Stomach smooth muscle (tissue), 2 donors: ENCODE data around the gene TRAPPC12.
"Not testable (repeated sequence)": the region's sequence is repeated elsewhere in the genome, so short reads cannot be mapped to it uniquely, and the experiment has no call there.

Experiments used
- H3K27ac ChIP-seq: one replicate; pipeline ENCODE4 v1.7.0; 2013; ENCODE audit warnings: mild to moderate bottlenecking, low read length, inconsistent platforms
- H3K27me3 ChIP-seq, 2 donors: one replicate each; pipeline ENCODE4 v1.7.0; 2013; ENCODE audit warnings: low read length in 2 of 2; ENCODE audit not compliant: insufficient read depth in 2 of 2, control insufficient read depth in 1 of 2
- H3K36me3 ChIP-seq, 2 donors: one replicate each; pipeline ENCODE4 v1.7.0; 2013; ENCODE audit warnings: low read length in 2 of 2; ENCODE audit not compliant: control insufficient read depth in 2 of 2, insufficient read depth in 2 of 2
- H3K4me1 ChIP-seq: one replicate; pipeline ENCODE4 v1.7.0; 2013; ENCODE audit warnings: low read length; ENCODE audit not compliant: control insufficient read depth, insufficient read depth
- H3K4me3 ChIP-seq, 2 donors: one replicate each; pipeline ENCODE4 v1.7.0; 2013; ENCODE audit warnings: low read length in 2 of 2
- H3K9ac ChIP-seq, 2 donors: one replicate each; pipeline ENCODE4 v1.7.0; 2013; ENCODE audit warnings: low read length in 2 of 2, mild to moderate bottlenecking in 1 of 2
- H3K9me3 ChIP-seq, 2 donors: one replicate each; pipeline ENCODE4 v1.7.0; 2013; ENCODE audit warnings: low read length in 2 of 2; ENCODE audit not compliant: control insufficient read depth in 2 of 2
- donor health status: healthy.
- donor health status: Pancreatic carcinoma.

Gene TRAPPC12

DNA sequence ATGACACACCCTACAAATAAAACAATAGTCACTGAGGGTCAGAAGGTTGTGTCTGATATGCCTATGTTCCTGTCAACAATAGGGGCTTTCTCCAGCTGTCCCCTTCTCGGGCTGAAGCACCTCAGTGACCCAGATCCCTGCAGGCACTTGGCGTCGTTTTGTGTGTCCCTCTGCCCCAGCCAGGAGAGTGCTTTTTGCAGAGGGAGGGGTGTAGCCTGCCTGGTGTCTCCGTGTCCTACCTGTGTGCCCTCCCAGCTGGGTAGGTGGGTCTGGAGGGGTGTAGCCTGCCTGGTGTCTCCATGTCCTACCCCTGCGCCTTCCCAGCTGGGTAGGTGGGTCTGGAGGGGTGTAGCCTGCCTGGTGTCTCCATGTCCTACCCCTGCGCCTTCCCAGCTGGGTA, 74.5 kb downstream of the TRAPPC12 start:
- H3K4me3 ChIP-seq, H3K27ac ChIP-seq, H3K4me1 ChIP-seq, H3K9me3 ChIP-seq, H3K9ac ChIP-seq, H3K27me3 ChIP-seq: not testable (repeated sequence)
- H3K36me3 ChIP-seq, result peaks cover 16 to 49% of the 10 kb centered on the region in 2 donors

DNA sequence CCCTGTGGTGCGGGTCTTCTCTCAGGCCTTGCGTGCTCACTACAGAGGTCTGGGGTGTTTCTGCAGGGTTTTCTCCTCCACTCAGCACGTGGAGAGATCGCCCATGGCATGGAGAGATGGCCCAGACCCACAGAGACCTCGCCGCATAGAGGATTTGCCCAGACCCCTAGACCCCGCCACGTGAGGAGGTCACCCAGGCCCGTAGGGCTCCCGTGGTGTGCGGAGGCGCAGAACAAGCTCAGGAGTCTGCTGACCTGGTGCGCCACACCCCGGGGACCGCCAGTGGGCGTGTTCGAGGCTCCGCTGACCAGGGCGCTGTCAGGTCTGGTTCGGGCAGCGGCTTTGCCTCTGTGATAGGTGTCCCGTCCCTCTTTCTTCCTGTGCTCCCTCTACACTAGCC, 75.3 kb downstream of the TRAPPC12 start:
- Histone ChIP-seq H3K4me1 (peaks cover 3% of the 10 kb centered on the region), H3K4me3 (no peak overlapping the region), H3K9ac (no peak overlapping the region), H3K27me3 (no peaks in the 10 kb centered on the region), H3K27ac (no peak overlapping the region), H3K36me3 (peaks cover 16 to 50% of the 10 kb centered on the region in 2 donors), H3K9me3 (no peaks in the 10 kb centered on the region)

DNA sequence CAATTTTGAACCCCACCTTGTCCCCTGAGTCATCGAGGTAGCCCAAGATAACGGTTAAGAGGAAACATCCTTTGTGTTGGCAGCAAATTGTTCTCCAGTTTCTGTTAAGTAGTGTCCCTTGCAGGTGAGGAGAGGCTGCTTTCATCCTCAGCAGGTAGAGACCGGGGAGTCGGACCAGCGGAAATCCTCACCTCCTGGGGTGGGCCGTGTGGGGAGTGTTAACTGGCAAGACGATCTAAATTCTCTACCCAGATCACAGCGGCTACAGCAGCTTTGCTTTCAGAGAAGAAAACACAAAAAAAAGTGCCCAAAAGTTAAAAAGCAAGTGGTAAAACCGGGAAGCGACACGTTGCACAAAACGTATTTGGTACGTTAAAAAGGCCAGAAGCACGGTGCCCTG, 76.6 kb downstream of the TRAPPC12 start:
- Histone ChIP-seq H3K9me3 (no peaks in the 10 kb centered on the region), H3K4me3 (no peak overlapping the region), H3K27me3 (no peaks in the 10 kb centered on the region), H3K36me3 (peaks cover 20 to 47% of the 10 kb centered on the region in 2 donors), H3K9ac (no peak overlapping the region), H3K27ac (no peak overlapping the region), H3K4me1 (no peaks in the 10 kb centered on the region)

GRCh38 chr2:3457524-3458395, 78.3 kb downstream of the TRAPPC12 start:
- Histone ChIP-seq H3K9ac (no peak overlapping the region), H3K9me3 (no peaks in the 10 kb centered on the region), H3K27me3 (no peaks in the 10 kb centered on the region), H3K27ac (no peak overlapping the region), H3K4me3 (no peak overlapping the region), H3K4me1 (peaks cover 4% of the 10 kb centered on the region), H3K36me3 (peaks cover 20 to 40% of the 10 kb centered on the region in 2 donors)

GRCh38 chr2:3458396-3459184, 79.1 kb downstream of the TRAPPC12 start:
- Histone ChIP-seq H3K9ac (no peak overlapping the region), H3K36me3 (peaks cover 23 to 35% of the 10 kb centered on the region in 2 donors), H3K4me1 (peaks cover 4% of the 10 kb centered on the region), H3K9me3 (no peaks in the 10 kb centered on the region), H3K4me3 (no peak overlapping the region), H3K27ac (no peak overlapping the region), H3K27me3 (no peaks in the 10 kb centered on the region)

GRCh38 chr2:3459185-3460015, 79.9 kb downstream of the TRAPPC12 start:
- Histone ChIP-seq H3K36me3 (peaks cover 28 to 34% of the 10 kb centered on the region in 2 donors), H3K9ac (no peak overlapping the region), H3K9me3 (no peaks in the 10 kb centered on the region), H3K27me3 (no peaks in the 10 kb centered on the region), H3K4me3 (no peak overlapping the region), H3K27ac (no peak overlapping the region), H3K4me1 (peaks cover 4% of the 10 kb centered on the region)

DNA sequence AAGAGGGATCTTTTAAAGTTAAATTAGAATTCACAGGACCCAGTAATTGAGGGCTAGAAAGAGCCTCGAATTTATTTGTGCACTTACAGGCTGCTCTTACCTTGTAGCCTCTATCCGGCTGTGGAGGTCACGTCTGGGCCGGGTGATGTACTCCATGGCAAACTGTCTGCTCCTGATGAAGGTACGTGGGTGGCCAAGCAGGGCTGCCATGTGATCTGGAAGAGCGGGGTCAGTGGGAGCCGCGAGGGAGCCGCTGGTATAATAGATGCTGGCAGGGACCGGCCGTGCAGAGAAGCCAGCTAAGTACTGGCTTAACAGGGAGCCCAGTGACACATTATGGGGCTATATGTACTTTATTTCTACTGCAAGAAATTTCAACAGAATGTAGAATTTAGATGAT, 80.7 kb downstream of the TRAPPC12 start:
- Histone ChIP-seq H3K4me1 (peaks cover 4% of the 10 kb centered on the region), H3K9me3 (no peaks in the 10 kb centered on the region), H3K4me3 (no peak overlapping the region), H3K9ac (no peak overlapping the region), H3K27ac (no peak overlapping the region), H3K27me3 (no peaks in the 10 kb centered on the region), H3K36me3 (peaks cover 33 to 37% of the 10 kb centered on the region in 2 donors)

DNA sequence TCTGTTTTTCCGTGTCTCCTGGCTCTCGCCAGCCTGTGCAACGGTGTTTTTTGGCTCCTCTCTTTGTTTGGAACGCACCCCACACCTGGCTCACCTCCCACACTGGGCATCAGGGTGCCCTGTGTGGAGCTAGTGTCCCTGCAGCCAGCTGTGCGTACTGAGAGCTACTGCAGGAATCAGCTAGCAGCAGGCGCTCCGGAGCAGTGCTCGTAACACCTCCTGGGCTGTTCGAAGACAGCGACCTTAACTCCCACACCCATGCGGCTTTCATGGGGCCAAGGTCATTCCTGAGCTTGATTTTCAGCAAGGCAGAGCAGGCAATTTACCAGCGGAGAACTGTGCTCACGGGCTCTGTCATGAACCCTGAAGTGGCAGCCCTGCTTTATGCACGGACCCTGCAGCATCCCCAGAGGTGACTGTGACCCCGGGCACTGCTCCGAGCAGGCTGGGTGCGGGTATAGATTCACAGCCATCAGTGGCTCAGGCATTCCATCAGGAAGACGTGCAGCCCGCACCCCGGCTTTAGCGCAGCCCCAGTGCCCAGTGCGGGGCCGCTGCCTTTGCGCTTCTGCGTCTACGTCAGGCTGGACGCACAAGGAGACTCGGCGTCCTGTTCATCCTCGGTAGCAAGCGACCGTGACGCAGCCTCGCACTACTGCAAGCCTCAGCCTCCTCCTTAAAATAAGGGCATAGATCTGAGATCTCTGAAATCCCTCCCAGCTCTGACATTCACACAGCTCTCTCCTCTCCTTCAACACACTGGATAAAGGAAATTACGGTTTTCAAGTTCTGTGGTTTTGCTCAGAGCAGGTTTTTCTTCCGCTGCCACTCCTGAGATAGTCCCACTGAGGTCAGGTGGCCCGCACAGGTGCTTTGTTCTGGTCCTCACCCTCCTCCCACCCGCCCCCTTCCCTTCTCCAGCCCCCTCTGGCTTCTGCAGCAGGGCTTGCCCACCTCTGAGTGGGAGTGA, 81.6 kb downstream of the TRAPPC12 start:
- peaks cover 29 to 41% of the 10 kb centered on the region in 2 donors for H3K36me3 ChIP-seq
- H3K9ac ChIP-seq, result no peak overlapping the region
- H3K4me1 ChIP-seq, result peaks cover 4% of the 10 kb centered on the region

GRCh38 chr2:3461801-3462492, 82.5 kb downstream of the TRAPPC12 start:
- H3K4me1 ChIP-seq, result peaks cover 4% of the 10 kb centered on the region
- no peak overlapping the region for H3K4me3 ChIP-seq
- no peak overlapping the region for H3K27ac ChIP-seq
- peaks cover 35 to 43% of the 10 kb centered on the region in 2 donors for H3K36me3 ChIP-seq
- H3K27me3 ChIP-seq, result no peaks in the 10 kb centered on the region
- H3K9me3 ChIP-seq, result no peaks in the 10 kb centered on the region
- no peak overlapping the region for H3K9ac ChIP-seq

More for the DNA sequence above, 81.6 kb downstream of the TRAPPC12 start:
- Histone ChIP-seq H3K27me3 (no peaks in the 10 kb centered on the region), H3K27ac (no peak overlapping the region), H3K4me3 (no peak overlapping the region), H3K9me3 (no peaks in the 10 kb centered on the region)
